H9 (cell line): ENCODE data around the gene MAP2. TPM values are rescaled to one million over a fixed set of nuclear protein-coding genes. Genes with fewer than 3 reads are reported as not detected.

ENCODE experiments used
- DNase-seq: peaks from one replicate; pipeline ENCODE4 v3.0.0-alpha.2; 2017
- H2AFZ ChIP-seq: one replicate; pipeline ENCODE4 v1.6.1; 2013; ENCODE audit warnings: mild to moderate bottlenecking, low read length, control low read depth, moderate library complexity
- H2AK5ac ChIP-seq: 2 replicates; pipeline ENCODE4 v1.6.1; 2013; ENCODE audit warnings: low read length, control low read depth, mixed read lengths; ENCODE audit not compliant: insufficient read length
- H2BK120ac ChIP-seq: one replicate; pipeline ENCODE4 v1.6.1; 2013; ENCODE audit warnings: low read depth, mild to moderate bottlenecking, low read length, control low read depth, inconsistent platforms; ENCODE audit not compliant: poor library complexity, severe bottlenecking
- H2BK12ac ChIP-seq: 2 replicates; pipeline ENCODE4 v1.6.1; 2013; ENCODE audit warnings: low read length, control low read depth, mixed read lengths, low read depth; ENCODE audit not compliant: insufficient read length
- H2BK15ac ChIP-seq: 2 replicates; pipeline ENCODE4 v1.6.1; 2013; ENCODE audit warnings: low read depth, low read length, control low read depth
- H2BK20ac ChIP-seq: one replicate; pipeline ENCODE4 v1.6.1; 2013; ENCODE audit warnings: low read depth, mild to moderate bottlenecking, low read length, control low read depth, inconsistent platforms; ENCODE audit not compliant: poor library complexity, severe bottlenecking
- H2BK5ac ChIP-seq: 2 replicates; pipeline ENCODE4 v1.6.1; 2013; ENCODE audit warnings: low read length, control low read depth, mixed read lengths; ENCODE audit not compliant: insufficient read length
- H3K14ac ChIP-seq: 2 replicates; pipeline ENCODE4 v1.6.1; 2013; ENCODE audit warnings: low read length, control low read depth; ENCODE audit not compliant: insufficient read depth
- H3K18ac ChIP-seq: 2 replicates; pipeline ENCODE4 v1.6.1; 2013; ENCODE audit warnings: low read depth, mild to moderate bottlenecking, mixed read lengths, low read length, control low read depth; ENCODE audit not compliant: insufficient read length
- H3K23ac ChIP-seq: 2 replicates; pipeline ENCODE4 v1.6.1; 2013; ENCODE audit warnings: low read length, control low read depth, mixed read lengths, low read depth; ENCODE audit not compliant: insufficient read length
- H3K23me2 ChIP-seq: 2 replicates; pipeline ENCODE4 v1.6.1; 2013; ENCODE audit warnings: low read depth, mild to moderate bottlenecking, mixed read lengths, low read length, control low read depth; ENCODE audit not compliant: insufficient read length, poor library complexity, severe bottlenecking
- H3K27ac ChIP-seq: 2 replicates; pipeline ENCODE4 v1.5.1; 2013; ENCODE audit warnings: low read length, control low read depth, mixed read lengths, low read depth; ENCODE audit not compliant: insufficient read length
- H3K27me3 ChIP-seq: 2 replicates; pipeline ENCODE4 v1.6.1; 2013; ENCODE audit warnings: low read length, control low read depth, inconsistent platforms; ENCODE audit not compliant: insufficient read depth
- H3K4ac ChIP-seq: 2 replicates; pipeline ENCODE4 v1.6.1; 2013; ENCODE audit warnings: low read depth, mild to moderate bottlenecking, control low read depth, inconsistent platforms, low read length, moderate library complexity
- H3K4me1 ChIP-seq: 2 replicates; pipeline ENCODE4 v1.6.1; 2013; ENCODE audit warnings: low read length, control low read depth, inconsistent platforms; ENCODE audit not compliant: insufficient read depth
- H3K4me2 ChIP-seq: 2 replicates; pipeline ENCODE4 v1.6.1; 2013; ENCODE audit warnings: low read length, control low read depth, mixed read lengths; ENCODE audit not compliant: insufficient read length, insufficient read depth
- H3K56ac ChIP-seq: 2 replicates; pipeline ENCODE4 v1.6.1; 2013; ENCODE audit warnings: low read depth, mild to moderate bottlenecking, mixed read lengths, low read length, control low read depth; ENCODE audit not compliant: insufficient read length
- H3K79me1 ChIP-seq: 2 replicates; pipeline ENCODE4 v1.6.1; 2013; ENCODE audit warnings: low read depth, mild to moderate bottlenecking, moderate library complexity, low read length, control low read depth, inconsistent platforms; ENCODE audit not compliant: insufficient read depth, poor library complexity, severe bottlenecking
- H3K79me2 ChIP-seq: 2 replicates; pipeline ENCODE4 v1.6.1; 2013; ENCODE audit warnings: low read length, control low read depth, inconsistent platforms; ENCODE audit not compliant: insufficient read depth
- H3K9ac ChIP-seq: 2 replicates; pipeline ENCODE4 v1.6.1; 2013; ENCODE audit warnings: low read length, control low read depth, mixed read lengths; ENCODE audit not compliant: insufficient read length; ENCODE audit errors: extremely low read depth
- H3K9me3 ChIP-seq: one replicate; pipeline ENCODE4 v1.6.1; 2013; ENCODE audit warnings: low read depth, low read length, inconsistent platforms; ENCODE audit not compliant: control insufficient read depth
- H3T11ph ChIP-seq: one replicate; pipeline ENCODE4 v1.6.1; 2013; ENCODE audit warnings: mild to moderate bottlenecking, low read length, control low read depth, inconsistent platforms
- H4K20me1 ChIP-seq: one replicate; pipeline ENCODE4 v1.6.1; 2013; ENCODE audit not compliant: control insufficient read depth, insufficient read length, insufficient read depth
- H4K5ac ChIP-seq: 2 replicates; pipeline ENCODE4 v1.6.1; 2013; ENCODE audit warnings: low read depth, mild to moderate bottlenecking, mixed read lengths, low read length, control low read depth; ENCODE audit not compliant: insufficient read length
- H4K8ac ChIP-seq: replicated peaks from 2 replicates; pipeline ENCODE4 v1.6.1; 2013; ENCODE audit warnings: low read length, control low read depth, mixed read lengths, low read depth; ENCODE audit not compliant: insufficient read length
- H4K91ac ChIP-seq: 2 replicates; pipeline ENCODE4 v1.6.1; 2013; ENCODE audit warnings: low read depth, mild to moderate bottlenecking, moderate library complexity, mixed read lengths, low read length, control low read depth; ENCODE audit not compliant: insufficient read length
- H3K27ac Mint-ChIP-seq, 3 experiments: 2 replicates in 2 of 3; 3 replicates in 1 of 3; pipeline ENCODE4 v1.8.0; 2020 to 2021; ENCODE audit warnings: mixed read lengths in 3 of 3, mild to moderate bottlenecking in 1 of 3, moderate library complexity in 1 of 3
- H3K27me3 Mint-ChIP-seq: 2 replicates; pipeline ENCODE4 v1.8.0; 2021; ENCODE audit warnings: low read depth, mild to moderate bottlenecking, moderate library complexity, mixed read lengths
- H3K36me3 Mint-ChIP-seq, 3 experiments: 2 replicates in 2 of 3; 3 replicates in 1 of 3; pipeline ENCODE4 v1.8.0; 2020 to 2021; ENCODE audit warnings: low read depth in 3 of 3, mixed read lengths in 3 of 3; ENCODE audit not compliant: insufficient read depth in 1 of 3
- H3K4me1 Mint-ChIP-seq, 2 experiments: 2 replicates each; pipeline ENCODE4 v1.8.0; 2020; ENCODE audit warnings: mixed read lengths in 2 of 2
- H3K4me3 Mint-ChIP-seq, 2 experiments: 2 replicates in 1 of 2; 3 replicates in 1 of 2; pipeline ENCODE4 v1.8.0; 2020 to 2021; ENCODE audit warnings: mild to moderate bottlenecking in 2 of 2, mixed read lengths in 2 of 2, moderate library complexity in 1 of 2
- H3K9me3 Mint-ChIP-seq, 2 experiments: 2 replicates in 1 of 2; 3 replicates in 1 of 2; pipeline ENCODE4 v1.8.0; 2020; ENCODE audit warnings: mild to moderate bottlenecking in 2 of 2, mixed read lengths in 2 of 2, moderate library complexity in 1 of 2
- CTCF ChIP-seq: fragments of 200-600 bp; sonication (generic); conservative IDR thresholded peaks from 3 replicates; pipeline ENCODE4 v1.8.0; 2021; ENCODE audit warnings: antibody characterized with exemption, mild to moderate bottlenecking
- WGBS: extraction: QIAGEN DNeasy Blood & Tissue Kit; methylation state at CpG from one replicate; pipeline ENCODE4 v1.1.7; 2013; ENCODE audit warnings: missing lambda C conversion rate, low lambda C conversion rate, mixed read lengths; ENCODE audit not compliant: insufficient read length; ENCODE audit errors: extremely low coverage; 5-methylcytosine and 5-hydroxymethylcytosine counted together
- total RNA-seq: library from RNA; stranded (reverse); gene quantifications from 2 replicates; pipeline ENCODE4 v1.2.1, GENCODE V29; 2021

The MAP2 gene
- total RNA-seq, 1 experiment from 2014 or later = 0.87 TPM

- peaks cover 0 to 10% (median 2%) of the 10 kb centered on the region in 3 experiments; a peak in 2 of 7 replicates for H3K36me3 Mint-ChIP-seq
- no peaks in the 10 kb centered on the region for H3K27me3 ChIP-seq
- H2BK12ac ChIP-seq = no peak overlapping the region
- no peaks in the 10 kb centered on the region for H3K9me3 ChIP-seq
- peaks cover under 1 to 8% of the 10 kb centered on the region in 2 experiments; a peak in 4 of 5 replicates for H3K9me3 Mint-ChIP-seq
- H2BK20ac ChIP-seq = no peak overlapping the region
- H2AK5ac ChIP-seq = no peak overlapping the region
- H3K23me2 ChIP-seq = no peaks in the 10 kb centered on the region
- no peak for DNase-seq
- no peak overlapping the region for H3K23ac ChIP-seq
- no peaks in the 10 kb centered on the region for H4K20me1 ChIP-seq
- no CpG with 5 or more reads among the region's 1 CpG for WGBS
- H3K4me2 ChIP-seq = no peak overlapping the region
- no peak overlapping the region for H3K56ac ChIP-seq
- H3K27me3 Mint-ChIP-seq = no peaks in the 10 kb centered on the region
- H3K9ac ChIP-seq = no peak overlapping the region
- no peak overlapping the region for H4K91ac ChIP-seq
- H3K4me1 Mint-ChIP-seq = peaks cover 2 to 3% of the 10 kb centered on the region in 2 experiments; a peak in 2 of 4 replicates
- TF ChIP-seq CTCF = no peak
- no peak overlapping the region for H3K4ac ChIP-seq
- no peak overlapping the region for H3T11ph ChIP-seq
- H3K4me3 Mint-ChIP-seq = no peak overlapping the region
- H3K27ac Mint-ChIP-seq = no peak overlapping the region
- no peak overlapping the region for H3K14ac ChIP-seq
- H2AFZ ChIP-seq = no peak overlapping the region
- H3K79me1 ChIP-seq = no peaks in the 10 kb centered on the region
- no peaks in the 10 kb centered on the region for H3K79me2 ChIP-seq
- H4K8ac ChIP-seq = no peak overlapping the region
- H4K5ac ChIP-seq = no peak overlapping the region
- H3K27ac ChIP-seq = no peak overlapping the region
- no peak overlapping the region for H2BK5ac ChIP-seq
- H2BK15ac ChIP-seq = no peak overlapping the region
- H2BK120ac ChIP-seq = no peak overlapping the region
- H3K18ac ChIP-seq = no peak overlapping the region
- no peaks in the 10 kb centered on the region for H3K4me1 ChIP-seq
These were observed 43.6 kb upstream of the MAP2 start for GRCh38 chr2:209380293-209380692.
